Tibial artery (tissue), 4 donors: ENCODE measurements around the gene PRDM16.

Experiments
- DNase-seq, 2 donors: peaks; one replicate each; pipeline ENCODE4 v3.0.0-alpha.2; 2019
- H3K27ac ChIP-seq, 2 donors: fragments of 200-600 bp; sonication (generic) in 1 of 2; 1 replicate in 1 of 2; 2 replicates in 1 of 2; pipeline ENCODE4 v1.5.1; 2018 to 2019; ENCODE audit warnings: mild to moderate bottlenecking in 1 of 2
- H3K27me3 ChIP-seq, 2 donors: fragments of 200-600 bp; sonication (generic) in 1 of 2; one replicate each; pipeline versions ENCODE4 v1.5.1 to v1.6.0; 2016 to 2019
- H3K36me3 ChIP-seq, 3 donors: fragments of 200-600 bp; sonication (generic) in 2 of 3; one replicate each; pipeline ENCODE4 v1.5.1; 2016 to 2019; ENCODE audit warnings: mild to moderate bottlenecking in 2 of 3
- H3K4me1 ChIP-seq, 4 donors: fragments of 200-600 bp; sonication (generic) in 2 of 4; 1 replicate in 3 of 4; 2 replicates in 1 of 4; pipeline ENCODE4 v1.5.1; 2016 to 2019
- H3K4me3 ChIP-seq, 2 donors: fragments of 200-600 bp; sonication (generic) in 1 of 2; 1 replicate in 1 of 2; 2 replicates in 1 of 2; pipeline ENCODE4 v1.5.1; 2018 to 2019; ENCODE audit warnings: mild to moderate bottlenecking in 2 of 2
- H3K9me3 ChIP-seq, 3 donors: fragments of 200-600 bp; sonication (generic) in 1 of 3; one replicate each; pipeline ENCODE4 v1.5.1; 2016 to 2019
- intact Hi-C: fragments of 100-400 bp; cut with DNase I; formaldehyde crosslinking; loops from one replicate; pipeline ENCODE4 v1.15.0; 2023; ENCODE audit warnings: low total_unique reads
- TF ChIP-seq, protein P1 (sequence below), 2 experiments: fragments of 200-600 bp in 1 of 2; fragments of 450-650 bp in 1 of 2; IDR thresholded peaks; one replicate each; pipeline ENCODE4 v1.5.1; 2017 to 2019; ENCODE audit warnings: antibody characterized with exemption in 2 of 2, mild to moderate bottlenecking in 1 of 2, moderate library complexity in 1 of 2

The PRDM16 gene

DNA sequence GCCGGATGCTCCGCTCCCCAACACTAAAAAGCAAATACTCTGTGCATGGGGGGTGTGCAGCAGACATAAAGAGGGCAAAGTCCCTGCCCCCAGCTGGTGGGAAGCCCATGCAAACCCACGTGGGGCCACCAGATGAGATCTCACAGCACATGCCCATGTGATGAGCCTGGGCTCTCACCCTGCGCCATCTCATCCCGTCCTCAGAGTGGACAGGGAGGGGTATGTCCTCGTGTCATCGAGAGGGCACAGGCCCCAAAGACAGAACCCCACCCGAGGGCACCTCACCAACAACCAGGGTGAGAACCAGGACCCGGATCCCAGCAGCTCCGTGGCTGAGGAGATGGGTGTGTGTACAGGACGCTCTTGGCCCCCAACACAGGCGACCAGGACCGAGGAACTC lies 360.3 kb downstream of the PRDM16 start:
- TF ChIP-seq, protein P1, sequence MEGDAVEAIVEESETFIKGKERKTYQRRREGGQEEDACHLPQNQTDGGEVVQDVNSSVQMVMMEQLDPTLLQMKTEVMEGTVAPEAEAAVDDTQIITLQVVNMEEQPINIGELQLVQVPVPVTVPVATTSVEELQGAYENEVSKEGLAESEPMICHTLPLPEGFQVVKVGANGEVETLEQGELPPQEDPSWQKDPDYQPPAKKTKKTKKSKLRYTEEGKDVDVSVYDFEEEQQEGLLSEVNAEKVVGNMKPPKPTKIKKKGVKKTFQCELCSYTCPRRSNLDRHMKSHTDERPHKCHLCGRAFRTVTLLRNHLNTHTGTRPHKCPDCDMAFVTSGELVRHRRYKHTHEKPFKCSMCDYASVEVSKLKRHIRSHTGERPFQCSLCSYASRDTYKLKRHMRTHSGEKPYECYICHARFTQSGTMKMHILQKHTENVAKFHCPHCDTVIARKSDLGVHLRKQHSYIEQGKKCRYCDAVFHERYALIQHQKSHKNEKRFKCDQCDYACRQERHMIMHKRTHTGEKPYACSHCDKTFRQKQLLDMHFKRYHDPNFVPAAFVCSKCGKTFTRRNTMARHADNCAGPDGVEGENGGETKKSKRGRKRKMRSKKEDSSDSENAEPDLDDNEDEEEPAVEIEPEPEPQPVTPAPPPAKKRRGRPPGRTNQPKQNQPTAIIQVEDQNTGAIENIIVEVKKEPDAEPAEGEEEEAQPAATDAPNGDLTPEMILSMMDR (IDR thresholded peaks at IDR 0.05), result no peak
- intact Hi-C loops, result loop anchor here (5.0 kb wide), 3 partner anchors 367 to 557 kb away; no protein-coding TSS in a partner anchor
- Histone ChIP-seq H3K4me1 (peaks cover 0 to 5% (median 3%) of the 10 kb centered on the region in 4 donors), H3K9me3 (no peaks in the 10 kb centered on the region), H3K36me3 (peaks cover 66 to 88% (median 75%) of the 10 kb centered on the region in 3 donors), H3K27me3 (no peaks in the 10 kb centered on the region), H3K4me3 (no peak overlapping the region), H3K27ac (no peak overlapping the region)
- DNase-seq, result no peak

DNA sequence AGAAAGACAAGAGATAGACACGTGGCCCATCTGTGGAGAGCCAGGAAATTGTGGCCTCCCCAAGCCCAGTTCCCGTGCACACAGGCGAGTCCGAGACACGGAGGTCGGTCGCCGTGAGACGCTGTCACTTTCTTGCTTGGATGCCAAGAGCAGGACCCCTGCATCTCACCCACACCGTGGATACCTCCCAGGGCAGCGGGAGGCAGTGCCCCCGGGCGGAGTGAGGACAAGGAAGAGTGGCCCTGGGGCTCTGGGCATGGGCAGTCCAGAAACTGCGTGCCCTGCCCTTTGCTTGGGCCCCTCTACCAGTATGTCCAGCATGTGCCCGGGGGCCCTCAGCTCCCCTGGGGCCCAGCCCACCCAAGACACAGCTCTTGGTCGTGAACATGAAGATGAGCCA lies 360.8 kb downstream of the PRDM16 start:
- H3K27me3 ChIP-seq, result no peaks in the 10 kb centered on the region
- no peak for DNase-seq
- peaks cover 0 to 1% (median 0%) of the 10 kb centered on the region in 4 donors for H3K4me1 ChIP-seq
- intact Hi-C loops, result loop anchor here (5.0 kb wide), 3 partner anchors 367 to 557 kb away; no protein-coding TSS in a partner anchor
- peaks cover 70 to 93% (median 80%) of the 10 kb centered on the region in 3 donors for H3K36me3 ChIP-seq
- no peak overlapping the region for H3K27ac ChIP-seq
- TF ChIP-seq, protein P1 (IDR thresholded peaks at IDR 0.05), result no peak
- no peak overlapping the region for H3K4me3 ChIP-seq
- H3K9me3 ChIP-seq, result no peaks in the 10 kb centered on the region

DNA sequence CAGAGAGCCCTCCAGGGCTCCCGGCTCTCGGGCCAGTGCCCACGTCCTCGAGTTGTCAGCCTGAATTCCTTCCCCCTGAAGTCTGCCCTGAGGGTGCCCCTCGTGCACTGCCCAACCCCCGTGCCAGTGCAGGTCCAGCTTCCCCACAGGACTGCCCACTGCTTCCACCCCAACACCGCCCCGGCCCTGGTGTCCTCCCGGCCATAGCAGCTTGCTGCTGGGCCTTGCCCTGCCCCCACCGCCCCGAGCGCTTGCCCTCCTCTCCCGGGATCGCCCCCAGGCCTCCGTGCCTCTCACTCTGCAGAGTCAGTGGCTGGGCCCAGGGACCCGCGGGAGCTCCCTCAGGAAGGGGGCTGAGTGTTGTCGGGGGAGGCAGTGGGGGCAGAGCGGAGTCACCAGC lies 361.4 kb downstream of the PRDM16 start:
- intact Hi-C loops, result no loop called here
- Histone ChIP-seq H3K27ac (no peak overlapping the region), H3K27me3 (no peaks in the 10 kb centered on the region)

DNA sequence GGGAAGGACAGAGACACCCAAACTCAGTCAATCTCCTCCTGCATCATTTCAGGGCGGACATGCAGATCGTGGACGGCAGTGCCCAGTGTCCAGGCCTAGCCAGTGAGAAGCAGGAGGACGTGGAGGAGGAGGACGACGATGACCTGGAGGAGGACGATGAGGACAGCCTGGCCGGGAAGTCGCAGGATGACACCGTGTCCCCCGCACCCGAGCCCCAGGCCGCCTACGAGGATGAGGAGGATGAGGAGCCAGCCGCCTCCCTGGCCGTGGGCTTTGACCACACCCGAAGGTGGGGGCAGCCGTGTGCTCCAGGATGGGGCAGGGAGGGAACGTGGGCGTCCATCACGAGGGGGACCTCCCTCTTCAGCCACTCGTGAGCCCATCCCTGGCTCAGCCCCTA lies 361.8 kb downstream of the PRDM16 start:
- Histone ChIP-seq H3K36me3 (peaks cover 75 to 96% (median 79%) of the 10 kb centered on the region in 3 donors), H3K4me1 (no peaks in the 10 kb centered on the region), H3K4me3 (no peak overlapping the region), H3K9me3 (no peaks in the 10 kb centered on the region), H3K27me3 (no peaks in the 10 kb centered on the region), H3K27ac (no peak overlapping the region)
- TF ChIP-seq, protein P1 (IDR thresholded peaks at IDR 0.05), result no peak
- DNase-seq, result no peak
- intact Hi-C loops, result no loop called here

More for the DNA sequence above, 361.4 kb downstream of the PRDM16 start:
- TF ChIP-seq, protein P1 (IDR thresholded peaks at IDR 0.05), result no peak
- DNase-seq, result no peak
- H3K4me1 ChIP-seq, result no peaks in the 10 kb centered on the region
- H3K4me3 ChIP-seq, result no peak overlapping the region
- H3K36me3 ChIP-seq, result peaks cover 75 to 96% (median 79%) of the 10 kb centered on the region in 3 donors
- H3K9me3 ChIP-seq, result no peaks in the 10 kb centered on the region

DNA sequence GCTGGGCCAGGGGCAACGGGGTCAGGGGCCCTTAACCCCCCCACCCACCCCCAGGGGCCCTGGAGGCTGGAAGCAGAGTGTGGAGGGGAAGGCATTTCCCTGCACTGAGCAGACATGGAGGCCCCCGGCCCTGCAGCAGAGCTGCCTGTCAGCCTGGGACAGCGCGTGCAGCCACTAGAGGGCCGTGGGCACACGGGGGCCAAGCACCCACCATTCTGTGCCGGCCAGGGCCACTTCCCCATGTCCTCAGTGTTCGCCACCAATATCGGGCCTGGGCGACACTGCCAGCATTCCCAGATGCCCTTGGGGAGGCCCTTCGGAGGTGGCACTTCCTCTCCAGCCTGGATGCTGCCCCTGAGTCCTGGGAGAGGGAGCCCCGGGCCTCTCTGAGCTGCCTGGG lies 362.3 kb downstream of the PRDM16 start:
- TF ChIP-seq, protein P1 (IDR thresholded peaks at IDR 0.05), result no peak
- intact Hi-C loops, result no loop called here
- no peaks in the 10 kb centered on the region for H3K4me1 ChIP-seq
- no peaks in the 10 kb centered on the region for H3K27me3 ChIP-seq
- H3K36me3 ChIP-seq, result peaks cover 75 to 96% (median 76%) of the 10 kb centered on the region in 3 donors
- no peak overlapping the region for H3K27ac ChIP-seq
- no peak for DNase-seq
- no peaks in the 10 kb centered on the region for H3K9me3 ChIP-seq
- no peak overlapping the region for H3K4me3 ChIP-seq

DNA sequence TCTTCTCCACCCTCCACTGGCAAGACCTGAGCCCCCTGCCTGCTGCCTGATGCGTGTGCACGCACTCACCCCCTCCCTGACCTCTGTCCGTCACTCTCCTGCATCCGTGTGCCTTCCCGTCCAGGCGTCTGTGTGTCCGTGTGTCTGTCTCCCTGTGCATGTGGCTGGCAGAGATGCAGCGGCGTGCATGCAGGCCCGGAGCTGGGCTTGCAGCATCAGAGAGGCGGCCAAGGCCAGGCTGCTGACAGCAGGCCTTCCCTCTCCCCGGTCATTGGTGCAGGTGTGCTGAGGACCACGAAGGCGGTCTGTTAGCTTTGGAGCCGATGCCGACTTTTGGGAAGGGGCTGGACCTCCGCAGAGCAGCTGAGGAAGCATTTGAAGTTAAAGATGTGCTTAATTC lies 362.7 kb downstream of the PRDM16 start:
- H3K4me1 ChIP-seq, result no peaks in the 10 kb centered on the region
- no peaks in the 10 kb centered on the region for H3K27me3 ChIP-seq
- intact Hi-C loops, result no loop called here
- H3K27ac ChIP-seq, result no peak overlapping the region
- TF ChIP-seq, protein P1 (IDR thresholded peaks at IDR 0.05), result no peak
- H3K4me3 ChIP-seq, result no peak overlapping the region
- DNase-seq, result no peak
- peaks cover 70 to 93% (median 72%) of the 10 kb centered on the region in 3 donors for H3K36me3 ChIP-seq
- H3K9me3 ChIP-seq, result no peaks in the 10 kb centered on the region
